ENCODE measurements around the gene CABLES1.

CABLES1 gene

GRCh38 chr18:23196119-23197007, 61.1 kb downstream of the CABLES1 start:
- DNase-seq = no peak

GRCh38 chr18:23198217-23198845, 63.0 kb downstream of the CABLES1 start:
- peak; percentile 10 for DNase-seq

GRCh38 chr18:23200756-23201155, 65.5 kb downstream of the CABLES1 start:
- peak; percentile 52 for DNase-seq

- no peak for DNase-seq
Measured at GRCh38 chr18:23201741-23202140, 66.5 kb downstream of the CABLES1 start.

- no peak for DNase-seq
Measured at GRCh38 chr18:23203891-23204432, 68.7 kb downstream of the CABLES1 start.

- DNase-seq = no peak
Measured at GRCh38 chr18:23204589-23205235, 69.4 kb downstream of the CABLES1 start.

- DNase-seq = no peak
Measured at GRCh38 chr18:23205980-23206379, 70.7 kb downstream of the CABLES1 start.

GRCh38 chr18:23207191-23207955, 72.1 kb downstream of the CABLES1 start:
- DNase-seq = no peak

GRCh38 chr18:23207994-23208393, 72.7 kb downstream of the CABLES1 start:
- no peak for DNase-seq

GRCh38 chr18:23208600-23208999, 73.3 kb downstream of the CABLES1 start:
- DNase-seq = no peak

- DNase-seq = no peak
Measured at GRCh38 chr18:23209031-23209430, 73.7 kb downstream of the CABLES1 start.

GRCh38 chr18:23209796-23210195, 74.5 kb downstream of the CABLES1 start:
- no peak for DNase-seq

GRCh38 chr18:23210526-23210925, 75.2 kb downstream of the CABLES1 start:
- DNase-seq = no peak

- no peak for DNase-seq
Measured at GRCh38 chr18:23211146-23211545, 75.9 kb downstream of the CABLES1 start.

GRCh38 chr18:23212161-23212560, 76.9 kb downstream of the CABLES1 start:
- DNase-seq = no peak

- DNase-seq = no peak
Measured at GRCh38 chr18:23213200-23213599, 77.9 kb downstream of the CABLES1 start.

- no peak for DNase-seq
Measured at GRCh38 chr18:23217781-23218180, 82.5 kb downstream of the CABLES1 start.

- DNase-seq = no peak
Measured at GRCh38 chr18:23220355-23220754, 85.1 kb downstream of the CABLES1 start.

- DNase-seq = no peak
Measured at GRCh38 chr18:23223641-23224040, 88.4 kb downstream of the CABLES1 start.

- DNase-seq = no peak
Measured at GRCh38 chr18:23225503-23225902, 90.2 kb downstream of the CABLES1 start.

GRCh38 chr18:23226391-23226790, 91.1 kb downstream of the CABLES1 start:
- no peak for DNase-seq

- peak; percentile 36 for DNase-seq
Measured at GRCh38 chr18:23226930-23227725, 91.8 kb downstream of the CABLES1 start.

All from kidney glomerular epithelial cell (primary cell).